GM12878 (cell line): ENCODE data around the gene TRPM3. TPM values are rescaled to one million over a fixed set of nuclear protein-coding genes. Genes with fewer than 3 reads are reported as not detected.

Experiments used
- ATAC-seq: fragments of 200-7000 bp; cut with Tn5 transposase; 3 replicates; pipeline ENCODE4 v1.9.1; 2020; ENCODE audit warnings: mild to moderate bottlenecking, moderate library complexity
- BruUV-seq: library from RNA; stranded (reverse); fragments of 400-500 nt; replicated peaks from 2 replicates; lab custom pipeline; 2021; lab: Mats Ljungman, UMichigan
- CTCF ChIA-PET: fragments of 300-600 bp; sonication (Branson Sonifier 250); formaldehyde crosslinking; extraction: SDS; loops from one replicate; lab custom pipeline; 2021; ENCODE audit warnings: inconsistent platforms; lab: Yijun Ruan, JAX
- POLR2A ChIA-PET: fragments of 350-600 bp; formaldehyde crosslinking; extraction: SDS; loops from one replicate; lab custom pipeline; 2021; ENCODE audit warnings: inconsistent platforms; lab: Charles Lee
- RAD21 ChIA-PET: fragments of 300-600 bp; sonication (Branson Sonifier 250); formaldehyde crosslinking; loops from one replicate; lab custom pipeline; 2023; ENCODE audit warnings: antibody characterized with exemption; ENCODE audit not compliant: unreplicated experiment; lab: Charles Lee
- SMC1A ChIA-PET: fragments of 300-600 bp; sonication (Branson Sonifier 250); formaldehyde crosslinking; loops from one replicate; lab custom pipeline; 2023; ENCODE audit not compliant: unreplicated experiment, uncharacterized antibody; lab: Charles Lee
- DNase-seq: peaks from one replicate; pipeline ENCODE4 v3.0.0-alpha.2; 2011; ENCODE audit warnings: low read depth, low spot score
- FAIRE-seq: peaks from 3 replicates; lab custom pipeline; 2011; peaks lifted over from hg19 to GRCh38; lab: Jason Lieb, UNC
- H2AFZ ChIP-seq: 2 replicates; pipeline ENCODE4 v1.6.0; 2011; ENCODE audit warnings: low read depth, low read length, control low read depth; ENCODE audit not compliant: control insufficient read depth
- H3K27ac ChIP-seq: 2 replicates; pipeline ENCODE4 v1.5.1; 2011; ENCODE audit warnings: control low read depth; ENCODE audit not compliant: control insufficient read depth, insufficient read depth
- H3K27me3 ChIP-seq, 2 experiments: replicated peaks in 1 of 2; 2 replicates each; pipeline versions ENCODE4 v1.6.0 to v1.6.1; 2011; ENCODE audit warnings: low read length in 1 of 2; ENCODE audit not compliant: control insufficient read depth in 2 of 2, insufficient read depth in 2 of 2
- H3K36me3 ChIP-seq, 2 experiments: 2 replicates each; pipeline ENCODE4 v1.5.1; 2011; ENCODE audit warnings: low read length in 1 of 2; ENCODE audit not compliant: control insufficient read depth in 2 of 2, insufficient read depth in 2 of 2
- H3K4me1 ChIP-seq: 2 replicates; pipeline ENCODE4 v1.6.1; 2011; ENCODE audit warnings: mild to moderate bottlenecking, low read length, moderate library complexity, mixed read lengths; ENCODE audit not compliant: control insufficient read depth, insufficient read depth
- H3K4me2 ChIP-seq: 2 replicates; pipeline ENCODE4 v1.6.0; 2011; ENCODE audit warnings: control low read depth; ENCODE audit not compliant: control insufficient read depth, insufficient read depth
- H3K4me3 ChIP-seq: fragments of 200-600 bp; sonication (generic); 2 replicates; pipeline ENCODE4 v1.5.1; 2016
- H3K79me2 ChIP-seq: 2 replicates; pipeline ENCODE4 v1.6.0; 2011; ENCODE audit warnings: low read length; ENCODE audit not compliant: control insufficient read depth, insufficient read depth
- H3K9ac ChIP-seq: 2 replicates; pipeline ENCODE4 v1.8.0; 2011; ENCODE audit warnings: low read length, control low read depth, mixed read lengths; ENCODE audit not compliant: control insufficient read depth, insufficient read depth
- H3K9me3 ChIP-seq: replicated peaks from 3 replicates; pipeline ENCODE4 v1.5.1; 2011; ENCODE audit warnings: mild to moderate bottlenecking, low read length; ENCODE audit not compliant: control insufficient read depth, insufficient read depth
- H4K20me1 ChIP-seq: 2 replicates; pipeline ENCODE4 v1.6.0; 2011; ENCODE audit not compliant: control insufficient read depth, insufficient read depth
- ASH2L ChIP-seq: fragments of 300-600, 200-600 bp; sonication (generic); IDR thresholded peaks from 2 replicates; pipeline ENCODE4 v1.6.1; 2017; ENCODE audit warnings: low read depth, mild to moderate bottlenecking, borderline replicate concordance
- BHLHE40 ChIP-seq, 2 experiments: fragments of 450-650 bp in 1 of 2; IDR thresholded peaks; 2 replicates each; pipeline ENCODE4 v1.6.1; 2011 to 2017; ENCODE audit warnings: low read depth in 2 of 2, borderline replicate concordance in 1 of 2, improper control_type of control experiment in 1 of 2, low read length in 1 of 2, mild to moderate bottlenecking in 1 of 2
- CBFB ChIP-seq: IDR thresholded peaks from 2 replicates; pipeline ENCODE4 v1.6.1; 2016; ENCODE audit warnings: antibody characterized with exemption, low read depth
- CHD4 ChIP-seq: fragments of 200-600 bp; sonication (generic); IDR thresholded peaks from 2 replicates; pipeline ENCODE4 v1.6.1; 2016; ENCODE audit warnings: mild to moderate bottlenecking
- CREB1 ChIP-seq: IDR thresholded peaks from 2 replicates; pipeline ENCODE4 v1.6.1; 2012; ENCODE audit warnings: low read depth, mild to moderate bottlenecking, inconsistent platforms
- E4F1 ChIP-seq: fragments of 450-650 bp; IDR thresholded peaks from 2 replicates; pipeline ENCODE4 v1.6.1; 2018; ENCODE audit warnings: borderline replicate concordance, mild to moderate bottlenecking; ENCODE audit not compliant: partially characterized antibody
- ELK1 ChIP-seq: IDR thresholded peaks from 2 replicates; pipeline ENCODE4 v1.6.1; 2012; ENCODE audit warnings: low read depth, low read length, improper control_type of control experiment
- HDAC6 ChIP-seq: fragments of 200-600 bp; sonication (generic); IDR thresholded peaks from one replicate; pipeline ENCODE4 v1.8.0; 2017; ENCODE audit warnings: antibody characterized with exemption; ENCODE audit not compliant: unreplicated experiment
- MEF2A ChIP-seq: IDR thresholded peaks from 2 replicates; pipeline ENCODE4 v1.6.1; 2011; ENCODE audit warnings: low read depth, mild to moderate bottlenecking, low read length, moderate library complexity; ENCODE audit not compliant: insufficient read depth
- RUNX3 ChIP-seq: IDR thresholded peaks from 2 replicates; pipeline ENCODE4 v1.6.1; 2012; ENCODE audit warnings: low read length, inconsistent platforms
- ZNF207 ChIP-seq: fragments of 450-650 bp; IDR thresholded peaks from 2 replicates; pipeline ENCODE4 v1.6.1; 2014; ENCODE audit warnings: antibody characterized with exemption, mild to moderate bottlenecking, borderline replicate concordance
- ZNF592 ChIP-seq: fragments of 450-650 bp; IDR thresholded peaks from 2 replicates; pipeline ENCODE4 v1.6.1; 2017; ENCODE audit warnings: mild to moderate bottlenecking, moderate library complexity
- WGBS: methylation state at CpG from one replicate; pipeline ENCODE4 v1.1.6; 2016; ENCODE audit warnings: low lambda C conversion rate; ENCODE audit not compliant: insufficient replicate concordance, insufficient coverage; ENCODE audit errors: missing lambda C conversion rate; 5-methylcytosine and 5-hydroxymethylcytosine counted together
- in situ Hi-C: fragments of 300-500 bp; cut with MboI; formaldehyde crosslinking; loops from 9 replicates; pipeline ENCODE4 v1.14.3; 2018; ENCODE audit warnings: mixed read lengths
- intact Hi-C: fragments of 100-400 bp; cut with micrococcal nuclease; formaldehyde crosslinking; loops from one replicate; pipeline ENCODE4 v1.14.2; 2022; ENCODE audit not compliant: unreplicated experiment
- polyA plus RNA-seq, 11 experiments: library from polyadenylated mRNA; depleted of rRNA in 4 of 11; unstranded in 6 of 11; stranded (reverse) in 5 of 11; fragments of >200 nt; fragmentation: Nextera tagmentation in 4 of 11; fragmentation: Illumina TruSeq in 1 of 11; extraction: Ambion mirVana in 4 of 11; extraction: Trizol in 1 of 11; gene quantifications; 1 replicate in 1 of 11; 2 replicates in 10 of 11; pipeline versions ENCODE4 v1.2.1 to v1.2.3, GENCODE V29; 2011 to 2016; ENCODE audit warnings: inconsistent platforms in 2 of 11, missing spikeins in 2 of 11, low read depth in 1 of 11
- total RNA-seq, 4 experiments: library from RNA; depleted of rRNA in 3 of 4; stranded (reverse); fragments of >200 nt in 3 of 4; fragmentation: Illumina TruSeq in 1 of 4; extraction: Trizol in 1 of 4; gene quantifications; 2 replicates each; pipeline versions ENCODE4 v1.2.1 to v1.2.3, GENCODE V29; 2013 to 2021

The TRPM3 gene
- total and polyA plus RNA-seq, 10 of the 15 experiments (the other 5 are each of a cell fraction or from before 2014, with no cell fraction given), result not detected

- RAD21 ChIA-PET, result interaction anchor here (1.3 kb wide), 1 partner anchor 107 kb away, joined by 6 read pairs; no protein-coding TSS in a partner anchor
- Histone ChIP-seq H3K9ac (no peak overlapping the region), H3K36me3 (no peaks in the 10 kb centered on the region), H3K27me3 (peaks cover 0 to 2% of the 10 kb centered on the region in 2 experiments; a peak in 1 of 4 replicates), H2AFZ (no peak overlapping the region), H3K9me3 (no peaks in the 10 kb centered on the region), H4K20me1 (no peaks in the 10 kb centered on the region), H3K27ac (no peak overlapping the region), H3K4me1 (no peaks in the 10 kb centered on the region), H3K79me2 (no peaks in the 10 kb centered on the region), H3K4me2 (no peak overlapping the region), H3K4me3 (no peak overlapping the region)
- SMC1A ChIA-PET, result interaction anchor here (0.6 to 1.5 kb wide), 3 partner anchors 28 to 397 kb away, joined by 3 to 4 read pairs (median 3); no protein-coding TSS in a partner anchor
- ATAC-seq, result no peak
- intact Hi-C loops, result no loop called here
- TF ChIP-seq ZNF592 (no peak), CBFB (no peak), ELK1 (no peak), MEF2A (no peak), ASH2L (no peak), ZNF207 (no peak), CREB1 (no peak), CHD4 (no peak), E4F1 (no peak), HDAC6 (no peak), BHLHE40 (IDR thresholded peaks at IDR 0.05; ENCODE audit: borderline replicate concordance in 1 of 2, low read depth in 2 of 2, low read length in 1 of 2) (no peak), RUNX3 (no peak)
- 65% methylated on average over 6 of the region's 6 CpGs for WGBS
- in situ Hi-C loops, result no loop called here
- CTCF ChIA-PET, result interaction anchor here (1.4 to 1.8 kb wide), 4 partner anchors 11 to 156 kb away, joined by 3 to 5 read pairs (median 4); no protein-coding TSS in a partner anchor
- no peak for DNase-seq
- POLR2A ChIA-PET, result interaction anchor here (0.6 to 1.1 kb wide), 2 partner anchors 18 to 819 kb away, joined by 3 read pairs; no protein-coding TSS in a partner anchor
- no TSS peak for BruUV-seq
- FAIRE-seq, result no peak
Observed at GRCh38 chr9:70495514-70495913, 625.9 kb downstream of the TRPM3 start.
